ENCODE results near the gene CRNKL1. TPM values are rescaled to one million over a fixed set of nuclear protein-coding genes. Genes with fewer than 3 reads are reported as not detected.

The CRNKL1 gene
- total RNA-seq, 4 donors from 2014 or later: 23.2 to 34.4 (median 25.3) TPM

DNA sequence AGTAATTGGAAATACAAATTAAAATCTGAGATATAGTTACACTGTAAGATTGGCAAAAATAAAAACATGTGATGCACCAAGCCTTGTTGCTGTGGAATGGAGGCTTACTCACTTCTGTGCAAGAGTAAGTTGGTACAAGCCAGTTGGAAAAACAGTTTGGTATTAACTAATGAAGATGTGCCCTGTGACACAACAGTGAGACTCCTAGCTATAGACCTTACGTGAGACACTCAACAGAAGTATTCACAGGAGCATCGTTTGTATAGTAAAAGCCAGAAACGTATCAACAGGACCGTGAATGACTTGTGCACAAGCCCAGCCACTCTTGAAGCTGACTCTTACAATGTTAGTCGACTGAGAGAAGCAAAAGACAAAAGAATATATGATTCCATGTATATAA, 20.5 kb downstream of the CRNKL1 start:
- TF ChIP-seq POLR2AphosphoS5 (IDR thresholded peaks at IDR 0.05): no peak
- TF ChIP-seq EP300 (IDR thresholded peaks at IDR 0.05): no peak
- TF ChIP-seq POLR2A (IDR thresholded peaks at IDR 0.05; ENCODE audit: low read depth): no peak
- TF ChIP-seq, protein P1, sequence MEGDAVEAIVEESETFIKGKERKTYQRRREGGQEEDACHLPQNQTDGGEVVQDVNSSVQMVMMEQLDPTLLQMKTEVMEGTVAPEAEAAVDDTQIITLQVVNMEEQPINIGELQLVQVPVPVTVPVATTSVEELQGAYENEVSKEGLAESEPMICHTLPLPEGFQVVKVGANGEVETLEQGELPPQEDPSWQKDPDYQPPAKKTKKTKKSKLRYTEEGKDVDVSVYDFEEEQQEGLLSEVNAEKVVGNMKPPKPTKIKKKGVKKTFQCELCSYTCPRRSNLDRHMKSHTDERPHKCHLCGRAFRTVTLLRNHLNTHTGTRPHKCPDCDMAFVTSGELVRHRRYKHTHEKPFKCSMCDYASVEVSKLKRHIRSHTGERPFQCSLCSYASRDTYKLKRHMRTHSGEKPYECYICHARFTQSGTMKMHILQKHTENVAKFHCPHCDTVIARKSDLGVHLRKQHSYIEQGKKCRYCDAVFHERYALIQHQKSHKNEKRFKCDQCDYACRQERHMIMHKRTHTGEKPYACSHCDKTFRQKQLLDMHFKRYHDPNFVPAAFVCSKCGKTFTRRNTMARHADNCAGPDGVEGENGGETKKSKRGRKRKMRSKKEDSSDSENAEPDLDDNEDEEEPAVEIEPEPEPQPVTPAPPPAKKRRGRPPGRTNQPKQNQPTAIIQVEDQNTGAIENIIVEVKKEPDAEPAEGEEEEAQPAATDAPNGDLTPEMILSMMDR (IDR thresholded peaks at IDR 0.05): no peak
- Histone ChIP-seq H3K4me1 (no peaks in the 10 kb centered on the region), H3K27ac (replicated peaks in 1 of 4) (no peak overlapping the region), H3K36me3 (peaks cover 31 to 98% (median 82%) of the 10 kb centered on the region in 4 donors), H3K4me3 (no peak overlapping the region), H3K27me3 (no peaks in the 10 kb centered on the region), H3K9me3 (no peaks in the 10 kb centered on the region)
- intact Hi-C loops (cut with DNase I): no loop called here
- DNase-seq (ENCODE audit: extremely low spot score): no peak
- WGBS: 84% methylated on average over 5 of the region's 5 CpGs

DNA sequence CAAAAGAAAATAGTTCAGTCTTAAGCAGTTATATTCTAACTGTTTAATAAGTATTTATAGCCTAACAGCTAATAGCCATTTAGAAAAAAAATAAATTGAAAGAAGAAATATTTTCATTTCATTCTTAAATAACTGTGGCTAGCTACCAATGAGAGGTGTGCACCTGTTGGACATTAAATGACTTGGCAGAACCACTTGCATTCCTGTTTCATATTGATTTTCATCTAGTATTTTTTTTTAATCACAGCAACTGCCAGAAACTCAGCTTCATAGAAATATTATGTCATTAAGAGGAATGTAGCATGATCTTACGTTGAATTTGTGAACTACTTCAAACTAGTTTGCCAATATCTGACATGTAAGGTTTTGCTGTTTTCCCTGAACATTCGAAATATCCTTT, 25.0 kb downstream of the CRNKL1 start:
- no peak for TF ChIP-seq POLR2AphosphoS5 (IDR thresholded peaks at IDR 0.05)
- no peak for TF ChIP-seq POLR2A (IDR thresholded peaks at IDR 0.05; ENCODE audit: low read depth)
- TF ChIP-seq, protein P1 (IDR thresholded peaks at IDR 0.05): no peak
- TF ChIP-seq EP300 (IDR thresholded peaks at IDR 0.05): no peak
- 70% methylated on average over 2 of the region's 2 CpGs for WGBS
- no peaks in the 10 kb centered on the region for H3K27me3 ChIP-seq
- H3K27ac ChIP-seq (replicated peaks in 1 of 4): no peak overlapping the region
- no peaks in the 10 kb centered on the region for H3K9me3 ChIP-seq
- intact Hi-C loops (cut with DNase I): no loop called here
- no peak overlapping the region for H3K4me3 ChIP-seq
- no peak for DNase-seq (ENCODE audit: extremely low spot score)
- H3K4me1 ChIP-seq: peaks cover 0 to 8% (median 0%) of the 10 kb centered on the region in 4 donors
- peaks cover 4 to 79% (median 51%) of the 10 kb centered on the region in 4 donors for H3K36me3 ChIP-seq

DNA sequence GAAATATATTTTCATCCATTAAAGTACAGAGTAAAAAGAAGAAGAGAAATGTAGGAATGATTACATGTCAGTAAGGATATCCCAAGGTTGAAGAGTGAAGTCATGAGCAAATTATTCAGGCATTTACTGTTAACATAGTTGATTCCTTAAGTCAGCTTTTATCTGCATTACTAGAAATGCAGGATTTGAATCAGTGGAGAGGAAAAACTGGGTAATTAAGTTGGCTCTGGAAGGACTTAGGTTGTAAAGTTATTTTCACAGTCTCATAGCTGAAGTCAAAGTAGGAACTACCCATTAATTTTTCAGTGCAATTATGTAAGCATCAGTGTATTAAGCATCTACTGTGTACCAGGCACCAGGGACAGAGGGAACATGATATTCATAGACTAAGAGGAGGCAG, 27.3 kb downstream of the CRNKL1 start:
- Histone ChIP-seq H3K4me1 (peaks cover 0 to 31% (median 20%) of the 10 kb centered on the region in 4 donors), H3K27me3 (no peaks in the 10 kb centered on the region), H3K36me3 (peaks cover 4 to 57% (median 38%) of the 10 kb centered on the region in 4 donors), H3K4me3 (no peak overlapping the region), H3K27ac (replicated peaks in 1 of 4) (no peak overlapping the region), H3K9me3 (no peaks in the 10 kb centered on the region)
- intact Hi-C loops (cut with DNase I): no loop called here
- DNase-seq (ENCODE audit: extremely low spot score): no peak
- TF ChIP-seq, protein P1 (IDR thresholded peaks at IDR 0.05): no peak
- TF ChIP-seq EP300 (IDR thresholded peaks at IDR 0.05) (no peak), POLR2A (IDR thresholded peaks at IDR 0.05; ENCODE audit: low read depth) (no peak), POLR2AphosphoS5 (IDR thresholded peaks at IDR 0.05) (no peak)

DNA sequence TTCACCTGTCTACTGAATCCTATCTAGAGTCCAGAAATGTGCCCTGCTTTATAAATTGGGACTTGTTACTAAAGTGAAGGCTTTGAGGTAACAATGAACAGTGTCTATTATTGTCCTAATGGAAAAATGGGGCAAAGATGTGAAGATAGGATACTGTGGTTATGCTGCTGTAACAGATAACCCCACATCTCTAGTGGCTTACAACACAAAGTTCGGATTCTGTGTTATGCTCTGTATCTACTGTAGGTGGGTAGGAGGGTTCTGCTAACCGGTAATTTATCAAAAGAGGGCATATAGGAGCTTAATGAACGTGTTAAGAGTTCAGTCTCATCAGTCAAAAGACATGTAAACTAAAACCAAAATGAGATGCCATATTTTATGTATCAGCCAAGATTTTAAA, 28.9 kb downstream of the CRNKL1 start:
- H3K9me3 ChIP-seq: no peaks in the 10 kb centered on the region
- 94% methylated on average over 3 of the region's 3 CpGs for WGBS
- H3K27ac ChIP-seq (replicated peaks in 1 of 4): no peak overlapping the region
- TF ChIP-seq EP300 (IDR thresholded peaks at IDR 0.05) (no peak), POLR2A (IDR thresholded peaks at IDR 0.05; ENCODE audit: low read depth) (no peak), POLR2AphosphoS5 (IDR thresholded peaks at IDR 0.05) (no peak)
- TF ChIP-seq, protein P1 (IDR thresholded peaks at IDR 0.05): no peak
- H3K36me3 ChIP-seq: peaks cover 4 to 42% (median 27%) of the 10 kb centered on the region in 4 donors
- intact Hi-C loops (cut with DNase I): no loop called here
- no peak for DNase-seq (ENCODE audit: extremely low spot score)
- no peak overlapping the region for H3K4me3 ChIP-seq
- peaks cover 8 to 46% (median 35%) of the 10 kb centered on the region in 4 donors for H3K4me1 ChIP-seq
- H3K27me3 ChIP-seq: no peaks in the 10 kb centered on the region

DNA sequence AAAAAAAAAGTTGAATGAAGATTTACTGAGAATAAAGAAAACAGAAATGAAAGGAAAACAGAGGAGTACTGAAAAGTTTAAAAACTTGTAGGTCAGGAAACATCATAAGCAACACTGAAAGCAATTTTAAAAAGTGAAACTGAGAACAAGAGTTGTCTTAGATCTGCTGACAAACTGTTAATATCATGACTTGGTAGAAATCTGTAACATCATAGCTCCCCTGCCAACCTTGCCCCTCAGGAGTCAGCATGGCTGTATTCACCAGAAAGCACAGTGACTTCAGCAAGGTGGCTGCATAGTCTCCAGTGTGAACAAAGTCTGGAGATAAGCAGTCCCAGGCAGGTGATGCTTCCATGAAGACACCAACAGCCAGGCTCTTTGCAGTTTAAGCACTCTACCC, 29.8 kb downstream of the CRNKL1 start:
- H3K36me3 ChIP-seq: peaks cover 4 to 33% (median 18%) of the 10 kb centered on the region in 4 donors

More for the DNA sequence above, 29.8 kb downstream of the CRNKL1 start:
- Histone ChIP-seq H3K27ac (replicated peaks in 1 of 4) (no peak overlapping the region), H3K4me1 (peaks cover 14 to 54% (median 43%) of the 10 kb centered on the region in 4 donors), H3K27me3 (no peaks in the 10 kb centered on the region), H3K9me3 (no peaks in the 10 kb centered on the region), H3K4me3 (no peak overlapping the region)
- no peak for TF ChIP-seq POLR2A (IDR thresholded peaks at IDR 0.05; ENCODE audit: low read depth)
- no peak for TF ChIP-seq EP300 (IDR thresholded peaks at IDR 0.05)
- TF ChIP-seq, protein P1 (IDR thresholded peaks at IDR 0.05): no peak
- TF ChIP-seq POLR2AphosphoS5 (IDR thresholded peaks at IDR 0.05): no peak
- intact Hi-C loops (cut with DNase I): no loop called here
- no peak for DNase-seq (ENCODE audit: extremely low spot score)
